Lung (tissue), 12 donors: ENCODE results near the gene FLVCR2. TPM values are rescaled to one million over a fixed set of nuclear protein-coding genes. Genes with fewer than 3 reads are reported as not detected.

Source experiments
- ATAC-seq: fragments of 200-7000 bp; cut with Tn5 transposase; one replicate; pipeline ENCODE4 v1.9.1; 2020; ENCODE audit warnings: moderate number of reproducible peaks; ENCODE audit not compliant: insufficient read depth, low FRiP score
- DNase-seq, 3 donors: peaks; one replicate each; pipeline ENCODE4 v3.0.0-alpha.2; 2013 to 2017
- H3K27ac ChIP-seq, 2 donors: one replicate each; pipeline ENCODE4 v1.5.1; 2013; ENCODE audit warnings: mild to moderate bottlenecking in 2 of 2, moderate library complexity in 2 of 2, control low read depth in 1 of 2, inconsistent platforms in 1 of 2, low read depth in 1 of 2, low read length in 1 of 2
- H3K27me3 ChIP-seq, 3 donors: one replicate each; pipeline ENCODE4 v1.5.1; 2013; ENCODE audit warnings: low read length in 2 of 3; ENCODE audit not compliant: control insufficient read depth in 3 of 3, insufficient read depth in 3 of 3
- H3K36me3 ChIP-seq, 4 donors: one replicate each; pipeline ENCODE4 v1.5.1; 2013; ENCODE audit warnings: low read length in 4 of 4, mild to moderate bottlenecking in 1 of 4, moderate library complexity in 1 of 4; ENCODE audit not compliant: control insufficient read depth in 4 of 4, insufficient read depth in 4 of 4
- H3K4me1 ChIP-seq, 5 donors: one replicate each; pipeline ENCODE4 v1.5.1; 2013; ENCODE audit warnings: low read length in 5 of 5, mild to moderate bottlenecking in 2 of 5, moderate library complexity in 1 of 5; ENCODE audit not compliant: control insufficient read depth in 5 of 5, insufficient read depth in 5 of 5
- H3K4me3 ChIP-seq: one replicate; pipeline ENCODE4 v1.5.1; 2013; ENCODE audit warnings: mild to moderate bottlenecking, control low read depth, moderate library complexity
- H3K9ac ChIP-seq, 2 donors: one replicate each; pipeline ENCODE4 v1.5.1; 2013; ENCODE audit warnings: low read length in 2 of 2, control low read depth in 1 of 2; ENCODE audit not compliant: insufficient read depth in 1 of 2
- H3K9me3 ChIP-seq, 4 donors: one replicate each; pipeline ENCODE4 v1.5.1; 2013; ENCODE audit warnings: low read length in 3 of 4, mild to moderate bottlenecking in 1 of 4, moderate library complexity in 1 of 4; ENCODE audit not compliant: control insufficient read depth in 4 of 4, insufficient read depth in 3 of 4
- WGBS, 2 donors: extraction: QIAGEN DNeasy Blood & Tissue Kit; methylation state at CpG; one replicate each; pipeline ENCODE4 v1.1.7; 2013; 5-methylcytosine and 5-hydroxymethylcytosine counted together
- polyA plus RNA-seq, 2 donors: library from polyadenylated mRNA; stranded (reverse); fragments of 200-250 nt; gene quantifications; one replicate each; pipeline ENCODE4 v1.2.1, GENCODE V29; 2013
- total RNA-seq, 2 donors: library from RNA; depleted of rRNA in 1 of 2; stranded (reverse); fragments of >200 nt in 1 of 2; gene quantifications; one replicate each; pipeline ENCODE4 v1.2.1, GENCODE V29; 2014 to 2021
- TF ChIP-seq, protein P1 (sequence below): IDR thresholded peaks from 2 replicates; pipeline ENCODE4 v1.5.1; 2012; ENCODE audit warnings: mild to moderate bottlenecking; ENCODE audit errors: control extremely low read depth, extremely low read depth
- donor health status: control.
- donor health status: control.
- donor health status: Bipolar disorder and iron deficiency.
- donor health status: healthy.
- donor health status: DM: yes; HTN: yes; CAD: no.

FLVCR2 gene
- total and polyA plus RNA-seq, 4 donors = 4.7 to 37.6 (median 20.5) TPM

DNA sequence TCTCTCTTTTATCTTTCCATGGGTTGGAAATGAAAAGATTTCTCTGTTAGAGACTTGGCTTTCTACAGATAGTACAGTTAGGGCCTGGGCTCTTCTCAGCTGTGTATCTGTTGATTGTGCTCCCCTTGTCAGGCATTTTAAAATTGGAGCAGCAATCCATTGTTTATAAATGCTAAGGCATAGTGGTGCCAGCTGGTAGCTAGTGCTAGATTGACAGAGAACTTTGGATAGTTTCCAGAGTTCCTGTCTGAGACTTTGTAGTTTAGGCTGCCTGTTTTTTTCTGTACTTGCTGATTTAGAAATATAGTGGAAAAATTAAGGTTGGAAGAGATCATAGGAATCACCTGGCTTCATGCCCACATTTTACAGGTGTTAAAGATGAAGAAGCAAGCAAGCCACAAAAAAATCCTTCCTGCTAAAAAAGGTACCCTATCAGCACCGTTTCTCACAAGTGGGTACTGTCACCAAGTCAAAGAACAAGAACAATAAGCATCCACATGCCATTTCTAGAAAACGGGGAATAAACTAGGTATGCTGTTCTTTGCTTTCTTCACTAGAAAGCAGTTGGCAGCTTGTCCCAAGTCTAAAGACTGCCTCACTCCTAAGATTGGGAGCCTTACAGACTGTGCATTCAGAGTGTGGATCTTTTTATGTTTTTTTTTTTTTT lies 88.8 kb downstream of the FLVCR2 start:
- Histone ChIP-seq H3K4me3 (no peak overlapping the region), H3K27ac (no peak overlapping the region), H3K9me3 (no peaks in the 10 kb centered on the region), H3K27me3 (no peaks in the 10 kb centered on the region), H3K4me1 (peaks cover 0 to under 1% (median 0%) of the 10 kb centered on the region in 5 donors), H3K36me3 (peaks cover 0 to 30% (median 18%) of the 10 kb centered on the region in 4 donors), H3K9ac (no peak overlapping the region)
- ATAC-seq (no peak), DNase-seq (no peak)
- 85% methylated on average over 2 of the region's 2 CpGs for WGBS, 2 donors
- TF ChIP-seq, protein P1, sequence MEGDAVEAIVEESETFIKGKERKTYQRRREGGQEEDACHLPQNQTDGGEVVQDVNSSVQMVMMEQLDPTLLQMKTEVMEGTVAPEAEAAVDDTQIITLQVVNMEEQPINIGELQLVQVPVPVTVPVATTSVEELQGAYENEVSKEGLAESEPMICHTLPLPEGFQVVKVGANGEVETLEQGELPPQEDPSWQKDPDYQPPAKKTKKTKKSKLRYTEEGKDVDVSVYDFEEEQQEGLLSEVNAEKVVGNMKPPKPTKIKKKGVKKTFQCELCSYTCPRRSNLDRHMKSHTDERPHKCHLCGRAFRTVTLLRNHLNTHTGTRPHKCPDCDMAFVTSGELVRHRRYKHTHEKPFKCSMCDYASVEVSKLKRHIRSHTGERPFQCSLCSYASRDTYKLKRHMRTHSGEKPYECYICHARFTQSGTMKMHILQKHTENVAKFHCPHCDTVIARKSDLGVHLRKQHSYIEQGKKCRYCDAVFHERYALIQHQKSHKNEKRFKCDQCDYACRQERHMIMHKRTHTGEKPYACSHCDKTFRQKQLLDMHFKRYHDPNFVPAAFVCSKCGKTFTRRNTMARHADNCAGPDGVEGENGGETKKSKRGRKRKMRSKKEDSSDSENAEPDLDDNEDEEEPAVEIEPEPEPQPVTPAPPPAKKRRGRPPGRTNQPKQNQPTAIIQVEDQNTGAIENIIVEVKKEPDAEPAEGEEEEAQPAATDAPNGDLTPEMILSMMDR = no peak

DNA sequence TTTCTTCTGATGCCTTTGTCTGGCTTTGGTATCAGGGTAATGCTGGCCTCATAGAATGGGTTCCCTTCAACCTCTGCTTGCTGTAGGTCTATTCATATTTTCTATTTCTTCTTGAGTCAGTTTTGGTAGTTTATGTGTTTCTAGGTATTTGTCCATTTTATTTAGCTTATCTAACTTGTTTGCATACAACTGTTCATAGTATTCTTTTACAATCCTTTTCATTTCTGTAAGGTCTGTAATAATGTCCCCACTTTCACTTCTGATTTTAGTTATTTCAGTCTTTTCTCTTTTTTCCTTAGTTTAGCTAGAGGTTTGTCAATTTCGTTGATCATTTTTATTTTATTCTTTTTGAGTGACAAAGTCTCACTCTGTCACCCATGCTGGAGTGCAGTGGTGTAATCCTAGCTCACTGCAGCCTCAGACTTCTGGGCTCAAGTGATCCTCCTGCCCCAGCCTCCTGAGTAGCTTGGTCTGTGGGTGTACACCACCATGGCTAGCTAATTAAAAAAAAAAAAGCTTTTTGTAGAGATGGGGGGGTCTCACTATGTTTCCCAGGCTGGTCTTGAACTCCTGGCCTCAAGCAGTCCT lies 94.3 kb downstream of the FLVCR2 start:
- H3K9ac ChIP-seq = no peak overlapping the region
- TF ChIP-seq, protein P1 = no peak
- no peaks in the 10 kb centered on the region for H3K27me3 ChIP-seq
- no peak for ATAC-seq
- no peak overlapping the region for H3K4me3 ChIP-seq
- H3K4me1 ChIP-seq = peaks cover 0 to 7% (median 0%) of the 10 kb centered on the region in 5 donors
- H3K9me3 ChIP-seq = no peaks in the 10 kb centered on the region
- 88 to 96% methylated on average over 1 of the region's 1 CpG for WGBS, 2 donors
- peaks cover 2 to 22% (median 16%) of the 10 kb centered on the region in 4 donors for H3K36me3 ChIP-seq
- H3K27ac ChIP-seq = no peak overlapping the region
- no peak for DNase-seq

DNA sequence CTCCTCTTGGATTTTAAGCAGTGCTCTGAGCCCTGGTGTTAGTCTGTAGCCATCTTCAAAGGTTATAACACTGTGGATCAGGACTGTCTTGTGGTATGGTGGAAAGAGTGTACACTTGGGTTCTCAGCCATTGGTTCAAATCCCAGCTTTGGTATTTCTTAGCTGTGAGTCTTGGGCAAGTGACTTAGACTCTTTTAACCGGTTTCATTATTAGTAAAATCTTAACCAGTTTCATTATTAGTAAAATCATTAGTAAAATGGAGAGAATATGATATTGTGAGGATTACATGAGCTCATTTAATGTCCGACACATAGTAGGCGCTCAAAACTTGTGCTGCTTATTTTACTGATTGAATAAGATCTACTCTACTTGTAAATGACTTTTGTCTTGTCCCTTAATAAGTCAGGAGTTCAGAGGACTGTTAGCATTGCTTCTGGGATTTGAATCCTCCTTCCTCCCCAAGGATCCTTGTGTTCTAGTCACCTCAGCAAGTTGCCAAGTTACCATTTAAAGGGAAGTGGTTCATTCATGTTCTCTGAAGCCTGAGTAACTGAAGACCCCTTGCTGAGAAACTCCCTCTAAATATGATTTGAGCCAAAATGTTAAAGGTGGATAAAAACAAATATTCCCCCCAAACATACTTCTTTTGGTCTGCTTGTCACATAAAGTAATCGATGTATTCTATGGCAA lies 95.1 kb downstream of the FLVCR2 start:
- no peak overlapping the region for H3K9ac ChIP-seq
- H3K36me3 ChIP-seq = peaks cover 2 to 22% (median 16%) of the 10 kb centered on the region in 4 donors
- 94 to 98% methylated on average over 4 of the region's 4 CpGs for WGBS, 2 donors

More for the DNA sequence above, 95.1 kb downstream of the FLVCR2 start:
- Histone ChIP-seq H3K4me1 (peaks cover 0 to 7% (median 0%) of the 10 kb centered on the region in 5 donors), H3K27me3 (no peaks in the 10 kb centered on the region), H3K4me3 (no peak overlapping the region), H3K9me3 (no peaks in the 10 kb centered on the region), H3K27ac (no peak overlapping the region)
- TF ChIP-seq, protein P1 = no peak
- ATAC-seq (no peak), DNase-seq (no peak)
